C4-2B (cell line): Measurements from ENCODE around the gene GSK3B.
"Not testable (repeated sequence)": the region's sequence is repeated elsewhere in the genome, so short reads cannot be mapped to it uniquely, and the experiment has no call there.

Experiments used
- H3K27ac ChIP-seq: fragments of 450-650 bp; 2 replicates; pipeline ENCODE4 v1.5.1; 2017
- ZFX ChIP-seq: fragments of 450-650 bp; IDR thresholded peaks from 2 replicates; pipeline ENCODE4 v1.6.1; 2017
- TF ChIP-seq, protein P1 (sequence below): fragments of 450-650 bp; conservative IDR thresholded peaks from 2 replicates; pipeline ENCODE4 v1.5.1; 2017; ENCODE audit warnings: mild to moderate bottlenecking

The GSK3B gene

DNA sequence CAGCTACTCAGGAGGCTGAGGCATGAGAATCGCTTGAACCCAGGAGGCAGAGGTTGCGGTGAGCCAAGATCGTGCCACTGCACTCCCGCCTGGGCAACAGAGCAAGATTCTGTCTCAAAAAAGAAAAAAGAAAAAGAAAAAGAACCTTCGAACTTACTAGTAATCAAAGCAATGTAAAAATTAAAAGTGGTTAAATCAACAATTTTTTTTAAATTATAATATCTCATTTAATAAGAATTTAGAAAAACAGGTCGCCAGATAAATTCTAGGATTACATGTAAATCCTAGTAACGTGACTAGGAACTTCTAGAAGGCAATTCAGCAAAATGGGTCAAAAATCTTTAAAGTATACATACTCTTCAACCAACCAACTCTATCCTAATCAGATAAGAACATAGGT, 37.2 kb downstream of the GSK3B start:
- TF ChIP-seq, protein P1, sequence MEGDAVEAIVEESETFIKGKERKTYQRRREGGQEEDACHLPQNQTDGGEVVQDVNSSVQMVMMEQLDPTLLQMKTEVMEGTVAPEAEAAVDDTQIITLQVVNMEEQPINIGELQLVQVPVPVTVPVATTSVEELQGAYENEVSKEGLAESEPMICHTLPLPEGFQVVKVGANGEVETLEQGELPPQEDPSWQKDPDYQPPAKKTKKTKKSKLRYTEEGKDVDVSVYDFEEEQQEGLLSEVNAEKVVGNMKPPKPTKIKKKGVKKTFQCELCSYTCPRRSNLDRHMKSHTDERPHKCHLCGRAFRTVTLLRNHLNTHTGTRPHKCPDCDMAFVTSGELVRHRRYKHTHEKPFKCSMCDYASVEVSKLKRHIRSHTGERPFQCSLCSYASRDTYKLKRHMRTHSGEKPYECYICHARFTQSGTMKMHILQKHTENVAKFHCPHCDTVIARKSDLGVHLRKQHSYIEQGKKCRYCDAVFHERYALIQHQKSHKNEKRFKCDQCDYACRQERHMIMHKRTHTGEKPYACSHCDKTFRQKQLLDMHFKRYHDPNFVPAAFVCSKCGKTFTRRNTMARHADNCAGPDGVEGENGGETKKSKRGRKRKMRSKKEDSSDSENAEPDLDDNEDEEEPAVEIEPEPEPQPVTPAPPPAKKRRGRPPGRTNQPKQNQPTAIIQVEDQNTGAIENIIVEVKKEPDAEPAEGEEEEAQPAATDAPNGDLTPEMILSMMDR: no peak
- TF ChIP-seq ZFX: no peak
- no peak overlapping the region for H3K27ac ChIP-seq

DNA sequence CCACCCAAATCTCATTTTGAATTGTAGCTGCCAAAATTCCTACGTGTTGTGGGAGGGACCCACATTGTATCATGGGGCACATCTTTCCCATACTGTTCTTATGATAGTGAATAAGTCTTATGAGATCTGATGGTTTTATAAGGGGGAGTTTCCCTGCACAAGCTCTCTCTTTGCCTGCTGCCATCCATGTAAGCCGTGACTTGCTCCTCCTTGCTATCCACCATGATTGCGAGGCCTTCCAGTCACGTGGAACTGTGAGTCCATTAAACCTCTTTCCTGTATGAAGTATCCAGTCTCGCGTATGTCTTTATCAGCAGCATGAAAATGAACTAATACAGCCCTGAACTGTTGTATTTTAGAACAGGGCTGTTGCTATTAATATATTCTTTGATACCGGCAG, 40.6 kb downstream of the GSK3B start:
- not testable (repeated sequence) for H3K27ac ChIP-seq

DNA sequence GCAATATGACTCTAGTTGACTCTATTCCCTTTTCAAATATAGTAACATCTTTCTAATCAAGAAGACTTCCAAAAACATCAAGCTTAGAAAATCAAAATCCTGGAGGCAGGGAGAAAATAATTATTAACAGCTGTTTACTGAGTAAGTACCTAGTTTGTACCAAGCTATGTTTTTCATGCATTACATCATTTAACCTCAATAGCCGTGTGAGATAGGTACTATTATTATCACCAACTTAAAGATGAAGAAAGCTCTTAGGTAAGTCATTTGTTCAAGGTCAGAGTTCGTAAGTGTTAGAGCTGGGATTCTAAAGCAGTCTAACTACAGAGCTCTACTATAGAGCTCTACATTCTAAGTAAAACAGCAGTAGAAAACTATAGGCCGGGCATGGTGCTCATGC, 41.6 kb downstream of the GSK3B start:
- H3K27ac ChIP-seq: no peak overlapping the region

DNA sequence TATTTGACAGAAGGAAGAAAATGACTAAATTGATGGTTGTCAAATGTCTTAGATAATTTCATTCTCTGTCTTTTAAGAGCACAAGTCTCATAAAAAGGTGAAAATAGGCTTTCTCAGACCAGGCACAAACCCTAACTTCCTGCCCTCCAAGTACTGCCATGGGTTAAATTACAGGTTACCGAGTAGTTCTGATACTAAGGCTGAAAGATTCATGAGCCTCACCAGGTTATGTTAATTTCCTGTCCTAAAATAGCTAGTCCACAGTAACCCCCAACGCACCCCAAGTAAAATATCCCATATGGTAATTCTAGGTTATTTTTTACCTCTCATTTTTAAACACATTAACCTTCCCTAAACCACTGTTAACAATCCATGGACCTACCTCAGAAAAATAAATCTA, 42.0 kb downstream of the GSK3B start:
- no peak overlapping the region for H3K27ac ChIP-seq
- TF ChIP-seq, protein P1: no peak
- TF ChIP-seq ZFX: no peak

More for the DNA sequence above, 41.6 kb downstream of the GSK3B start:
- no peak for TF ChIP-seq ZFX
- TF ChIP-seq, protein P1: no peak

DNA sequence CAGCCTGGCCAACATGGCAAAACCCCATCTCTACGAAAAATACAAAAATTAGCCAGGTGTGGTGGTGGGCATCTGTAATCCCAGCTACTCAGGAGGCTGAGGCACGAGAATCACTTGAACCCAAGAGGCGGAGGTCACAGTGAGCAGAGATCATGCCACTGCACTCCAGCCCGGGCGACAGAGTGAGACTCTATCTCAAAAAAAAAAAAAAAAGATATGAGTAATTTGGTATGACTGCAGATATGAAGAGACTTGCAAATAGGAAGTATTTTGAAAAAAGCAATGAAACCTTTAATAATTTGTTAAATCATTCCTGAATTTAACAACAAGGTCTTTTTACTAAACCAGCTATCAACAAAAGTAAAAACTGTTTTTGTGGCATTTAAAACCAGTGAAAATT, 42.7 kb downstream of the GSK3B start:
- not testable (repeated sequence) for H3K27ac ChIP-seq

DNA sequence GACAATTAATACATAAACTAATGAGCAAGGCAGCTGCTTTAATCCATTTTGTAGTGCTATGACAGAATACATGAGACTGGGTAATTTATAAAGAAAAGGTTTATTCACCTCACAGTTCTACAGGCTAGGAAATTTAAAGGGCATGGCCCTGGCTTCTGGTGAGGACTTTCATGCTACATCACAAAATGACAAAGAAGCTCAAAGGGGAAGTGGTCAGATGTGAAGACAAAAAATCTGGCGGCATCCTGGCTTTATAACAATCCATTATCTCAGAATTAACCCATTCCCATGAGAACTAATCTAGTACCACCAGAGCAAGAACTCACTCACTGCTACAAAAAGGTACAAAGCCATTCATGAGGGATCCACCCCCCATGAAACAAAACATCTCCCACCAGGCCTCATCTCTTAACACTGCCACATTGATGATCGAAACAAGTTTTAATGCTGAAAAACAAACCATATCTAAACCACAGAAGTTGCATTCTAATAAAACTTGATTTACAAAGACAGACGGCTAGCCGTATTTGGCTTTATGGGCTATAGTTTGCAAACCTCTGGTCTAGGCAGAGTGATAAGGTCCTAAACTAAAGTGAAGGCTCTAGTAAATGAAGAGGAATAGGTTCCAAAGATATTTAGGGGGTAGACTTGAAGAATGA, 44.2 kb downstream of the GSK3B start:
- no peak for TF ChIP-seq ZFX
- TF ChIP-seq, protein P1: no peak
- no peak overlapping the region for H3K27ac ChIP-seq

DNA sequence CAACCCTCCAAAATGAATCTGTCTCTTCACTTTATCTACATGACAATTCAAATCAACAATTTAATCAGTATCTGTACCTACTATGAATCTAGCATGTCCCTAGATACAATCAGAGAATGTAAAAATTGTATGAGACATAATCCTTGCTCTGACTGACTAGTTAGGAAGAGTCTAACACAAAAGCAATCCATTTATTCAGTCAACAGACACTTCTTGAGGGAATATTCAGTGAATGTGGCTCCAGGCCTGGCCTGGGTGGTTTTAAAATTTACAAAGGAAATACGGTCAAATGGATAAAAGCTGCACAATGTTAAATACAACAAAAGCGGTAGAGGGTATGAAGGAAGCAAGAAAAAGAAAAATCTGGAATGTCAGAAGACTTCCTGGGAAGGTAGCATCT, 45.2 kb downstream of the GSK3B start:
- no peak overlapping the region for H3K27ac ChIP-seq
- no peak for TF ChIP-seq ZFX
- TF ChIP-seq, protein P1: no peak

DNA sequence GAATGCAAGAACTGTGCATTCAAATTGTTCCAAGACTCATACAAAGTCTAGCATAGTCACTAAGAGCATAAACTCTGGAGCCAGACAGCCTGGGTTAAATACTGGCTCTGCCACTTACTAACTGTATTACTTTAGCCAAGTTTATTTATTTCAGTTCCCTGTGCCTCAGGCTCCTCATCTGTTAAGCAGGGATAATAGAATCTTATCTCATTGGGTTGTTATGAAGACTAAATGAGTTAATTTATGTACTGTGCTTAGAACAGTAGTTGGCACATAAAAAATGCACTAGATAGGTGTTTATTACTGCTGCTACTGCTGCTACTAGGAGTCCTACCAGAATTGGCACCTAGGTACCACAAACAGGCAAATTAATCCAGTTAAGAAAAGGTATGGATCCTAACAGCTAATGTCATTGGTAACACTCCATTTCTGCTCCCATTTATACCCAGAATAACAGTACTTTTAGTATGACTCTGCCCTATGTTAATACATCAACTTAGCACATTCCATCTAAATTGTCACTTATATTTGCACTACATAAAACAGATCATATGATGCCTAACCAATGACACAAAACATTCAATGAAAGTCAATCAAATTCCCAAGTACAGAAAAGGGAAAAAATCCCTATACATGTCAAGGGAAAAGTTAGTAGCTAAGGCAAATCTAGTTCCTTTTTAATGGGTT, 45.7 kb downstream of the GSK3B start:
- TF ChIP-seq, protein P1: no peak
- TF ChIP-seq ZFX: no peak
- no peak overlapping the region for H3K27ac ChIP-seq
